Liver (tissue), 3 donors: Measurements from ENCODE around the gene CGNL1.

ENCODE experiments used
- ATF3 ChIP-seq: IDR thresholded peaks from 2 replicates; pipeline ENCODE4 v1.6.1; 2016; ENCODE audit warnings: antibody characterized with exemption
- CTCF ChIP-seq: fragments of 150-350 bp; IDR thresholded peaks from 2 replicates; pipeline ENCODE4 v1.5.1; 2017; ENCODE audit warnings: improper control_type of control experiment, low read depth, low read length; ENCODE audit not compliant: missing input control
- EGR1 ChIP-seq, 2 donors: IDR thresholded peaks; 2 replicates each; pipeline ENCODE4 v1.6.1; 2016 to 2018; ENCODE audit warnings: antibody characterized with exemption in 2 of 2, low read depth in 2 of 2
- GABPA ChIP-seq, 2 donors: IDR thresholded peaks in 1 of 2; conservative IDR thresholded peaks in 1 of 2; 2 replicates each; pipeline ENCODE4 v1.6.1; 2016; ENCODE audit warnings: antibody characterized with exemption in 2 of 2, mild to moderate bottlenecking in 1 of 2, moderate library complexity in 1 of 2
- JUND ChIP-seq, 2 donors: IDR thresholded peaks; 2 replicates each; pipeline ENCODE4 v1.6.1; 2016; ENCODE audit warnings: antibody characterized with exemption in 2 of 2
- NR2F2 ChIP-seq: IDR thresholded peaks from 2 replicates; pipeline ENCODE4 v1.6.1; 2016; ENCODE audit warnings: antibody characterized with exemption
- RAD21 ChIP-seq, 2 donors: IDR thresholded peaks; 2 replicates each; pipeline ENCODE4 v1.6.1; 2016; ENCODE audit warnings: antibody characterized with exemption in 2 of 2, mild to moderate bottlenecking in 2 of 2
- RXRA ChIP-seq, 2 donors: IDR thresholded peaks; 2 replicates each; pipeline ENCODE4 v1.6.1; 2017 to 2018; ENCODE audit warnings: antibody characterized with exemption in 2 of 2, mild to moderate bottlenecking in 1 of 2
- SP1 ChIP-seq: IDR thresholded peaks from 2 replicates; pipeline ENCODE4 v1.6.1; 2018; ENCODE audit warnings: antibody characterized with exemption, mild to moderate bottlenecking
- TAF1 ChIP-seq: conservative IDR thresholded peaks from 2 replicates; pipeline ENCODE4 v1.6.1; 2016; ENCODE audit warnings: antibody characterized with exemption, mild to moderate bottlenecking
- YY1 ChIP-seq: IDR thresholded peaks from 2 replicates; pipeline ENCODE4 v1.6.1; 2016; ENCODE audit warnings: antibody characterized with exemption, mild to moderate bottlenecking
- ZBTB33 ChIP-seq: IDR thresholded peaks from 2 replicates; pipeline ENCODE4 v1.6.1; 2016; ENCODE audit warnings: antibody characterized with exemption
- TF ChIP-seq, protein P1 (sequence below): IDR thresholded peaks from 2 replicates; pipeline ENCODE4 v1.6.1; 2016; ENCODE audit warnings: antibody characterized with exemption
- TF ChIP-seq, protein P2 (sequence below): IDR thresholded peaks from 2 replicates; pipeline ENCODE4 v1.6.1; 2016; ENCODE audit warnings: antibody characterized with exemption, mild to moderate bottlenecking
- donor health status: healthy.
- donor health status: healthy.

GRCh38 chr15:57561041-57561711 is 184.9 kb downstream of the CGNL1 start:
- peak; percentile 92 for TF ChIP-seq CTCF
- TF ChIP-seq EGR1 (IDR thresholded peaks at IDR 0.05; ENCODE audit: low read depth in 2 of 2), result no peak
- TF ChIP-seq RAD21 (IDR thresholded peaks at IDR 0.05), result peak; percentile 93 to 97
- TF ChIP-seq, protein P1, sequence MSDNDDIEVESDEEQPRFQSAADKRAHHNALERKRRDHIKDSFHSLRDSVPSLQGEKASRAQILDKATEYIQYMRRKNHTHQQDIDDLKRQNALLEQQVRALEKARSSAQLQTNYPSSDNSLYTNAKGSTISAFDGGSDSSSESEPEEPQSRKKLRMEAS, result no peak
- TF ChIP-seq YY1, result peak; percentile 11
- TF ChIP-seq NR2F2, result peak; percentile 22
- TF ChIP-seq ATF3, result no peak
- no peak for TF ChIP-seq GABPA (IDR thresholded peaks at IDR 0.05 in 1 of 2, conservative IDR thresholded peaks at IDR 0.05 in 1 of 2)
- peak; percentile 31 to 41 for TF ChIP-seq RXRA (IDR thresholded peaks at IDR 0.05)
- TF ChIP-seq, protein P2, sequence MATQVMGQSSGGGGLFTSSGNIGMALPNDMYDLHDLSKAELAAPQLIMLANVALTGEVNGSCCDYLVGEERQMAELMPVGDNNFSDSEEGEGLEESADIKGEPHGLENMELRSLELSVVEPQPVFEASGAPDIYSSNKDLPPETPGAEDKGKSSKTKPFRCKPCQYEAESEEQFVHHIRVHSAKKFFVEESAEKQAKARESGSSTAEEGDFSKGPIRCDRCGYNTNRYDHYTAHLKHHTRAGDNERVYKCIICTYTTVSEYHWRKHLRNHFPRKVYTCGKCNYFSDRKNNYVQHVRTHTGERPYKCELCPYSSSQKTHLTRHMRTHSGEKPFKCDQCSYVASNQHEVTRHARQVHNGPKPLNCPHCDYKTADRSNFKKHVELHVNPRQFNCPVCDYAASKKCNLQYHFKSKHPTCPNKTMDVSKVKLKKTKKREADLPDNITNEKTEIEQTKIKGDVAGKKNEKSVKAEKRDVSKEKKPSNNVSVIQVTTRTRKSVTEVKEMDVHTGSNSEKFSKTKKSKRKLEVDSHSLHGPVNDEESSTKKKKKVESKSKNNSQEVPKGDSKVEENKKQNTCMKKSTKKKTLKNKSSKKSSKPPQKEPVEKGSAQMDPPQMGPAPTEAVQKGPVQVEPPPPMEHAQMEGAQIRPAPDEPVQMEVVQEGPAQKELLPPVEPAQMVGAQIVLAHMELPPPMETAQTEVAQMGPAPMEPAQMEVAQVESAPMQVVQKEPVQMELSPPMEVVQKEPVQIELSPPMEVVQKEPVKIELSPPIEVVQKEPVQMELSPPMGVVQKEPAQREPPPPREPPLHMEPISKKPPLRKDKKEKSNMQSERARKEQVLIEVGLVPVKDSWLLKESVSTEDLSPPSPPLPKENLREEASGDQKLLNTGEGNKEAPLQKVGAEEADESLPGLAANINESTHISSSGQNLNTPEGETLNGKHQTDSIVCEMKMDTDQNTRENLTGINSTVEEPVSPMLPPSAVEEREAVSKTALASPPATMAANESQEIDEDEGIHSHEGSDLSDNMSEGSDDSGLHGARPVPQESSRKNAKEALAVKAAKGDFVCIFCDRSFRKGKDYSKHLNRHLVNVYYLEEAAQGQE, result no peak
- no peak for TF ChIP-seq SP1
- TF ChIP-seq JUND (IDR thresholded peaks at IDR 0.05), result peak in 1 of 2 donors; percentile 21
- TF ChIP-seq TAF1, result no peak
- no peak for TF ChIP-seq ZBTB33
